GM18867 (cell line): Measurements from ENCODE around the gene KIAA1217.

Experiments used
- ATAC-seq: cut with Tn5 transposase; IDR thresholded peaks from one replicate; pipeline ENCODE4 v1.9.1; 2021; ENCODE audit warnings: mild to moderate bottlenecking, moderate library complexity; ENCODE audit not compliant: unreplicated experiment

Gene KIAA1217

DNA sequence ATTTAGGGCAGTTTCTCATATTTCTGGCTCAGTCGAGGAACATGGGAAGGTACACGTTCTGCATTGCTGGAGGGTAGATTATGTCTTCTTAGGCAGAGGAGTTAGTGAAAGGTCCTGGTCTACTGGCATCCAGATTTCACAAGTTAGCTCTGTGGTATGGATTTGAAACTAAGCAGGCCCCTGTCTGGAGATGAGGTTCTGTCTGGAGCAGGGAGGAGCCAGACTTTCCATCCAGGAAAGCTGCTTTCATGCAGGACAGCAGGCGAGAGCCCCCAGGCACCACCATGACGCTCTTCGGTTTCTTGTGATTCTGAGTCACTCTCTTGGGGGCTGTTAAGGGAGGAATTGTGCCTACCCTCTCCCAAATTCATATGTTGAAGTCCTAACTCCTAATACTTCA is 184.3 kb downstream of the KIAA1217 start:
- no peak for ATAC-seq

- peak; percentile 87 for ATAC-seq
Observed at GRCh38 chr10:24394461-24395190, 185.7 kb downstream of the KIAA1217 start.

DNA sequence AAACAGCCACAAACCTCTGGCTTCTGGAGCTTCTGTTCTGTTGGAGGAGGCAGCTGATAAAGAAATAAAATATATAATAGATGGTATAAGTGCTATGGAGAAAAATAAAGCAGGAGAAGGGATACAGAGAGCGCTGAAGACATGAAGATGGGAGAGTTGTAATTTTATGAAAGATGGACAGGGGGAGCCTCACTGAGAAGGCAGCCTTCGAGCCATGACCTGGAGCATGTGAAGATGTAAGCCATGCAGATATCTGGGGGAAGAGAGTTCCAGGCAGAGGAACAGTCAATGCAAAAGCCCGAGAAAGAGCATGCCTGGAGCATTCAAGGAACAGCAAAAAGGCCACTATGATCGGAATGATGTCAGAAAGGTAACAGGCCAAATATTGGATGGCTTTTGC is 187.5 kb downstream of the KIAA1217 start:
- no peak for ATAC-seq

DNA sequence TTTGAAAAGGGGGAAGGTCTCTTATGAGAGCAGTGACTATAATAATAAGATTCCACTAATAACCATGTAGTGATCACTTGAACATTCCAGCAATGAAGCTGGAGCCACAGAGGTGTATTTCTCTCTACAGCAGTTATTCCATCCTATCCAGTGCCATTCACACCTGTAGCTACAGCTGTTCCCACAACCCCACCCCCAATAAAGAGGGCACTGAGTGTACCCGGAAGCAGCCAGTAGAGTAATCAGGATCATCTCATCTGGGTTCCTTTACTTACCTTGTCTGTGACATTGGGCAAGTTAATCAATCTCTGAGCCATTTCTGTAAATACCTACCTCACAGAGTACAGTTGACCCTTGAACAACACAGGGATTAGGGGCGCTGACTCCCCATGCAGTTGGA is 188.7 kb downstream of the KIAA1217 start:
- ATAC-seq: no peak

GRCh38 chr10:24404567-24404966 is 195.6 kb downstream of the KIAA1217 start:
- ATAC-seq: no peak

DNA sequence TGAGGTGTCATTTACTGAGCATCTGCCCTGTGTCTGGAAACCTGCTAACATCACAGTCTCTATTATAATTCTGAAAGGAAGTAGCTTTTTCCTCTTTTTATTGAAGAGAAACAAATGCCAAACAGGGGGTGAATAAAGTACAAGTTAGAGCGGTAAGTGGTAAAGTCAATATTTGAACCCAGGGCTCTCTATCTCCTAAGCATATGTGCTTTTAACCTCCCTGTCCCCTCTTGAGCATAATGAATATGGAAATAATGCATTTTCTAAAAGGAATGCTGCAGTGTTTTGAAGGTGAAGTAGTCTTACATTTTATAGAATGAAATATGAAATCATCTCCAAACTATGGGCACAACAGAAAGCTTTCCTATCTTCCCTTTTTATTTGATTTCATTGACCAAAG is 196.7 kb downstream of the KIAA1217 start:
- ATAC-seq: no peak

DNA sequence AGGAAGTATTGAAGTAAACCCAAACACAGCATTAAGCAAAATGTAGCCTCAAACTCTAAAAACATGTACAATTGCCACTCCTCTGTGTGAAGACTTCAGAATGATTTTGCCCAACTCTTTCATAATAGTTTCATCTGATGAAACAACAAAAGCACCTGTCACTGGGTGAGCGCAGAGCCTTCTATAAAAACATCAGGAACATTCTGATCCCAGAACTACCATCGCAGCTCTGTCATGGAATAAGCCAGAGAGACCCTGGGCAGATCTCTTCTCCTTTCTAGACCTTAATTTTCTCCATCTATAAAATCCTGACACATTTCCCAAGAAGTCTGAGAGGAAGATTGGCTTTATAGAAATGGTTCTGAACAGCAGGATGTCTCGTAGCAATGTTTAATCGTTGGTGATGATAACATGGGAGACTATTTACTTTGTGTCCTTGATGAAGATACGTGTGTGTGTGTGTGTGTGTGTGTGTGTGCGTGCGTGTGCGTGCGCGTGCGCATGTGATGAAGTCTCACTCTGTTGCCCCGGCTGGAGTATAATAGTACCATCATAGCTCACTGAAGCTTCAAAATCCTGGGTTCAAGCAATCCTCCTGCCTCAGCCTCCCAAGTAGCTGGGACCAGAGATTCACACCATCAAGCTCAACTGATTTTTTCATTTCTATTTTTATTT is 198.0 kb downstream of the KIAA1217 start:
- no peak for ATAC-seq

DNA sequence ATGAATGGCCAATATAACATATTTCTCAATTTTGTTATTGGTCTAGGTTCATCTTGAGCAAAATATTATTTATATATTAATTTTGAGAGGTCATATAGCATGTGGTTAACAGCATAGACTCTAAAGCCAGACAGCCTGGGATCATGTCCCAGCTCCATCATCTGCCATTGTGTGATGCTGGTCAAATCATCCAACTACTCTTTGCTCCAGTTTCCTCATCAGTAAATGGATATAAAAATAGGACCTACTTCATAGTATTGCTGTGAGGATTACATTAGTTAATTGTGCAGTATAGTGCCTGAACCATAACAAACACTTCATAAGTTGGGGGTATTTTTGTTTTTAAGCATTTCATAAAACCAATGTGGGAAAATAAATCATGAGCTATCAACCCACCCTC is 199.0 kb downstream of the KIAA1217 start:
- ATAC-seq: no peak

- ATAC-seq: no peak
Observed at GRCh38 chr10:24408365-24408764, 199.4 kb downstream of the KIAA1217 start.

DNA sequence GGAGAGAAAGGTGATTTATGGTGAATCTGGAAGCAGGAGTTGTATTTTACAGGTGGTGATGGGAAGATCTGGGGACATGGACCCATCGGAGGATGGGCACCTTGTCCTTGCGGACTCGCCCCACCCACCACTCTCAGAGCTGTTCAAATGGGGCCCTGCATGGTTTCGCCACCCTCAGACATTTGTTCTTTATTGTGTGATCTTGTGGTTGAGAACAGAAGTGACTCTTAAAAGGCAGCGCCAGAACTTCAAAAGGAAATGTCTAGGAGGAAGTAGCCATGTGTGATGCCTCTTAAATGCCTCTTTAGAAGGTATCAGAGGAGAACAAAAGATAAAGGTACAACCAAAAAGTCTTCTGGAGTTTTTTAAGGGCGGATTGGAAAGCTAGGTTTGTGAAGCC is 205.7 kb downstream of the KIAA1217 start:
- ATAC-seq: no peak

- ATAC-seq: no peak
Observed at GRCh38 chr10:24415455-24416125, 206.7 kb downstream of the KIAA1217 start.

DNA sequence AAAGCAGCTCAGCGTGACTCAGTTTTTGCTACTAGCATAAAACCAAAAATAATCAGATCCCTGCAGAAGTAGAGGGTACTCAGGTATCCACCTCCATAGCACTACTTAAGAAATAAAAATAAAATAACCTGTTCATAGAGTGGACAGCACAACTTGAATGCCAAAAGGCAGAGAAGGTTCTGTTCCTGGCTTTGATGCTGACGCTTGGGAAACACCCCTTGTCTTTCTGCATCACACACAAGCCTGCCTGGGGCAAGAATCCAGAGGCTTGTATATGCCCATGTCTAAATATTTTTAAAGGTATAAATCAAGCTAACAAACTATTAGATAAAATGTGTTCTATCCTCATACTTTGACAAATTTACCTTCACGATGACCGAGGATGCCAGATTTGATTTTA is 207.3 kb downstream of the KIAA1217 start:
- ATAC-seq: no peak

DNA sequence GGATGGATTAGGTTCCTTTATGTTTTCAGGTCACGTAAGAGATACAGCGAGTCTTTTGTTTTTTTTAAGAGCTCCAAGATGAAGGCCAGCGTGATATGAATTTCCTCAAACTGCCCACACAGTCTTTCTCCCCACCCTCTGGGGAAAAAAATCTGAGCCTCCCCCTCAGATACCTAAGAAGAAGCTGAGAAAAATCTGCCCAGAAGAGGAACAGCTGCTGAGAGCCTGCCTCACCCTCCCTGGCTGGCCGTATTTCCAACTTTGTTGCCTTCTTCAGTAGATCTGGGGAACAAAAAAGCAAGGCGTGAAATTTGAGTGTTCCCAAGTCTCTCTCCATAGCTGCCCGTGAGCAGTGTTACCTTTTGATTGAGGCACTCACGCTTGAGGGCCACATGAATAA is 208.1 kb downstream of the KIAA1217 start:
- ATAC-seq: no peak

- ATAC-seq: no peak
Observed at GRCh38 chr10:24418532-24418931, 209.6 kb downstream of the KIAA1217 start.

DNA sequence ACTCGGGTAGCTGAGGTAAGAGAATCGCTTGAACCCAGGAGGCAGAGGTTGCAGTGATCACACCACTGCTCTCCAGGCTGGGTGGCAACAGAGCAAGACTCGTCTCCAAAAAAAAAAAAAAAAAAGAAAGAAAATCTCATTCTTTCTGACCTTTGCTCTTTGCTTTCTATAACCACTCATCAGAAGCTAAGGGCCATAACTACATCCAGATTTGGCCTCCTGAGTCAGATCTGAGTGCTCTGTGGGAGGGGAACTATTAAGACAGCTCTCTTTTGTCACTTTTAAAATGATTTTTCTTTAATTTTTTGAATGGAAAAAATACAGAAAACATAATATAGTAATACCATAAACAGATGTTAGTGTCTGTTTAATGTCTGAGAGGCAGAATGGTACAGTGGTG is 210.1 kb downstream of the KIAA1217 start:
- ATAC-seq: no peak

DNA sequence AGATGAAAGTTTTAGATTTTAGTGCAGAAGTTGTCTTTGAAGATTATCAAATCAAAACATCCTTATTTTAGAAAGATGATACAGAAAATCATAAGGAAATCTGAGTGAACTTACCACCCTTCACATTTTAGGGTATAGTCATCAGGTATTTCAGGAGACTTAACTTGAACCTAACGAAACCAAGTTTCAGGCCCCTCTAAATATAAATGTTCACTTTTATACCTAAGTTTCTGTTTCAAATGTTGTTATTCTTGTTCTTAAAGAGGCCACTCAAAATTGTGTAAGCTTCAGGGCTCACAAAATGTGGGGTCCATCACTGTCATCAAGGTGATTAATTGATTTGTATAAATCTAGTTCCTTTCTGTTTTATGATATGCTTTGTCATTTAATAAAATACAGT is 216.2 kb downstream of the KIAA1217 start:
- peak; percentile 82 for ATAC-seq

GRCh38 chr10:24427678-24428409 is 218.9 kb downstream of the KIAA1217 start:
- no peak for ATAC-seq

DNA sequence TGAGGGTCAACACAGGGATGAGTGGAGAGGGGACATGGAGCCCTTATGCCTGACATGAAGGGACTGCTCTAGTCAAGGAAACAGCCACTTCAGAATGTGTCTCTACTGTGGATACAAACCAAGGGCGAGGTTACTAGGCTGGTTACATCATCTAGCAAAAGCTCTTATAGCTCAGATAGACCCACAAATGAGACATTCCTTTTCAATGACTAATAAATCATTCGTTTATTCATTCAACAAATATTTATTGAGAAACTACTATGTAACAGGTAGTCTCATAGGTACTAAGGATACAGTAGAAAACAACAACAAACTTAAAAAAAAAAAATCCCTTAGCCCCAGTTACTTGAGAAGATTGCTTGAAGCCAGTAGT is 219.5 kb downstream of the KIAA1217 start:
- no peak for ATAC-seq

DNA sequence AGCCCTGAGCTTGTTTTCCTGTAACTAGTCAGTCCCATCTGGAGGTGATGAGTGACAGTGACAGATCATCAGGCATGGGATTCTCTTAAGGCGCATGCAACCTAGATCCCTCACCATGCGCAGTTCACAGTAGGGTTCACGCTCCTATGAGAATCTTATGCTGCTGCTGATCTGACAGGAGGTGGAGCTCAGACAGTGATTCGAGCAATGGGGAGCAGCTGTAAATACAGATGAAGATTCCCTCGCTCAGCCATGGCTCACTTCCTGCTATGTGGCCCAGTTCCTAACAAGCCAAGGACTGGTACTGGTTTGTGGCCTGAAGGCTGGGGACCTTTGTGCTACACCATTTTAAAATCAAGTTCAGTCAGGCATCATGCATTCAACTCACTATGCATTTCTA is 221.7 kb downstream of the KIAA1217 start:
- no peak for ATAC-seq

GRCh38 chr10:24432478-24433416 is 223.8 kb downstream of the KIAA1217 start:
- peak; percentile 59 for ATAC-seq
